Inflammatory macrophage treated with lipopolysaccharide for 4 hours (primary cell): ENCODE results near the gene ATP2B2.
"Not testable (repeated sequence)": the region's sequence is repeated elsewhere in the genome, so short reads cannot be mapped to it uniquely, and the experiment has no call there.

Experiments used
- DNase-seq: peaks from one replicate; pipeline ENCODE4 v3.0.0-alpha.2; 2020

The ATP2B2 gene

GRCh38 chr3:10505050-10505790, at the start of gene ATP2B2:
Gene ATP2B2 (minus strand): TSS chr3:10505586. CDS start chr3:10449543, 56,043 bp downstream.
- DNase-seq = no peak

- DNase-seq = no peak
Observed at GRCh38 chr3:10554746-10555145, 49.4 kb upstream of the ATP2B2 start.

GRCh38 chr3:10554236-10554611, 48.8 kb upstream of the ATP2B2 start:
- no peak for DNase-seq

GRCh38 chr3:10553591-10554235, 48.3 kb upstream of the ATP2B2 start:
- no peak for DNase-seq

- DNase-seq = no peak
Observed at GRCh38 chr3:10552631-10552943, 47.2 kb upstream of the ATP2B2 start.

- peak; percentile 93 for DNase-seq
Observed at GRCh38 chr3:10551821-10552630, 46.6 kb upstream of the ATP2B2 start.

- no peak for DNase-seq
Observed at GRCh38 chr3:10551139-10551538, 45.8 kb upstream of the ATP2B2 start.

- no peak for DNase-seq
Observed at GRCh38 chr3:10550705-10551104, 45.3 kb upstream of the ATP2B2 start.

- peak; percentile 21 for DNase-seq
Observed at GRCh38 chr3:10549617-10550230, 44.3 kb upstream of the ATP2B2 start.

GRCh38 chr3:10548992-10549391, 43.6 kb upstream of the ATP2B2 start:
- no peak for DNase-seq

- DNase-seq = no peak
Observed at GRCh38 chr3:10547841-10548783, 42.7 kb upstream of the ATP2B2 start.

GRCh38 chr3:10547413-10547812, 42.0 kb upstream of the ATP2B2 start:
- DNase-seq = no peak

GRCh38 chr3:10546820-10547263, 41.5 kb upstream of the ATP2B2 start:
- no peak for DNase-seq

GRCh38 chr3:10546181-10546624, 40.8 kb upstream of the ATP2B2 start:
- DNase-seq = no peak

GRCh38 chr3:10542518-10542917, 37.1 kb upstream of the ATP2B2 start:
- no peak for DNase-seq

GRCh38 chr3:10540347-10540746, 35.0 kb upstream of the ATP2B2 start:
- DNase-seq = not testable (repeated sequence)

GRCh38 chr3:10534066-10534465, 28.7 kb upstream of the ATP2B2 start:
- no peak for DNase-seq

GRCh38 chr3:10533737-10534023, 28.3 kb upstream of the ATP2B2 start:
- peak; percentile 40 for DNase-seq

- DNase-seq = no peak
Observed at GRCh38 chr3:10532939-10533736, 27.8 kb upstream of the ATP2B2 start.

GRCh38 chr3:10531031-10531430, 25.6 kb upstream of the ATP2B2 start:
- no peak for DNase-seq

GRCh38 chr3:10530241-10530640, 24.9 kb upstream of the ATP2B2 start:
- no peak for DNase-seq

- no peak for DNase-seq
Observed at GRCh38 chr3:10529809-10530208, 24.4 kb upstream of the ATP2B2 start.
